Activated CD8-positive, alpha-beta memory T cell treated with anti-CD3 and anti-CD28 coated beads, Interleukin-2, amount 50 U/mL, for 1 hour (primary cell): ENCODE measurements around the gene CPB2.

Experiments used
- DNase-seq: peaks from one replicate; pipeline ENCODE4 v3.0.0-alpha.2; 2020; ENCODE audit errors: extremely low read depth

CPB2 gene

DNA sequence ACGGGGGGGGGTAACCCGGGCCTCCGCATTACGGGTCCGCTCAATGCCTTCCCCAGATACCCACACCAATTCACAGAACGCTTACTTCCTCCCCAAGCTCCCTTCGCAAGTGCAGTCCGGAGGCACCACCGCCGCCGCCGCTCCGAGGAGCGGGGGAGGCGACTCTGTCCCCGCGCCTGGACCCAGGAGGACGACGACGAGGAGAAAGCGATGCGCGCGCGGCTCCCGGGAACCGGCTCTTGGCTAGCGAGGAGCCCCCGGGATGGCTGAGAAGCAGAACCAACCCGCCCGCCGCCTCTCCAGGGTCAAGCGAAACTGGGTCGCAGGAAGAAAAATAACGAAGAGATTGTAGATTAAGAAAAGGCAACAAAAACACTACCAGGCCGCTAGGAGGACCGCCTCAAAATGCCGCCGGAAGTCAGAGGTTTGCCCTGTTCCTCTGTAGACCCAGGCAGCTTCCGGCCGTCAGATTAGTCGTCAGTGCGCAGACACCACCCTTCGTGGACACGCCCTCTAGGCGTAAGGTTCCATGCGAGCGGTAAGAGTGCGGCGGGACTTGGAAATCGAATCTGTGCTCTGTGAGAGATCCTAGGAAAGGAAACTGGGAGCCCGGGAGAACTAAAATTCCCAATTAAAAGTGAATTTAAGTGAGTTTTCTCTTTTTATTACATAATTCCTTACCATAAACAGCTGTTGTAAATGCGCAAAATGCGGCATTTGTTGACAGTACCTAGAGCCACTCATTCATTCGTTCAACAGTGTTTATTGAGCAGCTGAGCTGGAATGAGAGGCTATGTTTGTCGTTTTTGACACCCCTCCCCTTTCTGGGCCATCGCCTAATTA, 52.3 kb downstream of the CPB2 start, which contains the start of gene ZC3H13:
TSS of gene ZC3H13 (minus strand) at position 428 of the 843 bp plus-strand sequence. CDS start 7,239 bp downstream, outside the sequence.
- peak; percentile 90 for DNase-seq

- DNase-seq = no peak
Measured at GRCh38 chr13:46051968-46052318, 52.9 kb downstream of the CPB2 start.

DNA sequence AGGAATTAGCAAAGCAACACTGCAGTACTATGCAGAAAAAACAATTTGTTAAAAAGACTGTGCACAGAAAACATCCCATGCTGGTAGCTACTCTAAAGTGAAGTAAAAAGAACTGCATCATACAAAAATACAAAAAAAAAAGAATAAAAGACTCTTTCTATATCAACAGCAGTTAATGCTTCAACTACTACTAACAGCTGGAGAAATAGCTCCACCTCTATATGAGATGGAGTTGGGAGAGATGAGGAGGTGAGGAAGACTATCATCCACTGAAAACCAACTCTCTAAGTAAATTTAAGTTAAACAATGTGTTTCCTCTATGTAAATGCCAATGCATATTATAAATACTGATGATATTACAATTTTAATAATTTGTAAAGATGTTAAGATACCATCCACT, 54.1 kb downstream of the CPB2 start:
- DNase-seq = no peak

DNA sequence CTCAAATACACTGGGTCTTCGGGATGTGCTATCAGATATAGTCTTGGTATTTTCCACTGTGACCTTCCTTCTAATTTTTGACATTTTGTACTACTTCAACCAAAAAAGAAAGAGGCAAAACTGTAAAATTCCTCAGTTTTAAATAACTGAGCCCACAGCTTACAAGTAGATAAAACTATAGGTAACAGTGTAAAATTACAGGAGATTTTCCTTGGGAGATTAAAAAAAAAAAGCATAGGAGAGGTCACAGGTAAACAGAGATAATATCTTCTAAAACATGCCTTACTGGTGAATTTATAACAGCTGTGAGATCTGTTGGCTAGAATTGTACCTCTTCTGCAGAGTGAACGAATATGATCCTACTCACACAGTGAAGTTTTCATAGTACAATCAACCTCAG, 59.4 kb downstream of the CPB2 start:
- no peak for DNase-seq

DNA sequence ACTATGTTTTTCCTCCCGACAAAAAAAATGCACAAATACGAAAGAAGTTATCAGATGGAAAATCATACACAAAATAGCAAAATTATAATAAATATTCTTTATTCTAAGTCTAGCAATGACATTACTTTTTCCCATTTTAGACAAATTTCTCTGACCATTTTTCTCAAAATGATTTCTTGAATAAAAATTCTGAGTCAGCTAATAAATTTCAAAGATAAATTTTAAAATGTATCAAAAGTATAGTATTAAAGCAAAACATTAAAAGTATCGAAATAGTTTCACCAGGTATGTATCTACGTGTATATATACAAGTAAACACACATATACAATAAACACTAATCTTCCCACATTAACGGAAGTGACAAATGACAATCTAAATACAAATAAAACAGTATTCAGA, 61.2 kb downstream of the CPB2 start:
- DNase-seq = no peak

DNA sequence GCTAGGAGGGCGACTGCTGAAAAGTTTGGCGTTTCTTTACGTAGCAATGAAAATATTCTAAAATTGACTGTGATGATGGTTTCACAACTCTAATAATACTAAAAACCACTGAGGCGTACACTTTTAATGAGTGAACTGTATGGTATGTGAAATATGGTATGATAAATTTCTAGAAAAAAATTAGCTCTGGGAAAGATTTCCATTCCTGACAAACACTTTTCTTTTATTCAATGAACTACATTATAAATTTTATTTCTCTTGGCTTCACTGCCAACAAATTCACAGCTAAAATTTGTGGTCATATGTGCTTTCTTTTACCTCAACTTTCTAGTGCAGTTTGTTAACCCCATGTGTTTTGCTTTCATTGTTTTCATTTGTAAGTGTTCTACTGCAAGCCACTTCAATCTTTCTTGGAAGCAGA, 63.4 kb downstream of the CPB2 start:
- no peak for DNase-seq

DNA sequence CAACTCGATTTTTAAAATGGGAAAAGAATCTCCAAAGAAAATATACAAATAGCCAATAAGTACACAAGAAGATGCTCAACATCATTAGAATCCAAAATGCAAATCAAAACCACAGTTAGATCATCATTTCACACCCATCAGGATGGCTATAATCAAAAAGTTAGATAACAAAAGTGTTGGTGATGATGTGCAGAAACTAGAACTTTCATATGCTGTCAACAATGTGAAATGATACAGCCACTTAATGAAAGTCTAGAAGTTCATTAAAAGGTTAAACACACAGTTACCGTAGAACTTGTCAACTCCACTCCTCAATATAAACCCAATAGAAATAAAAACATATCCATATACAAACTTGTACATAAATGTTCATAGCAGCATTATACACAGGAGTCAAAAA, 64.1 kb downstream of the CPB2 start:
- DNase-seq = no peak

DNA sequence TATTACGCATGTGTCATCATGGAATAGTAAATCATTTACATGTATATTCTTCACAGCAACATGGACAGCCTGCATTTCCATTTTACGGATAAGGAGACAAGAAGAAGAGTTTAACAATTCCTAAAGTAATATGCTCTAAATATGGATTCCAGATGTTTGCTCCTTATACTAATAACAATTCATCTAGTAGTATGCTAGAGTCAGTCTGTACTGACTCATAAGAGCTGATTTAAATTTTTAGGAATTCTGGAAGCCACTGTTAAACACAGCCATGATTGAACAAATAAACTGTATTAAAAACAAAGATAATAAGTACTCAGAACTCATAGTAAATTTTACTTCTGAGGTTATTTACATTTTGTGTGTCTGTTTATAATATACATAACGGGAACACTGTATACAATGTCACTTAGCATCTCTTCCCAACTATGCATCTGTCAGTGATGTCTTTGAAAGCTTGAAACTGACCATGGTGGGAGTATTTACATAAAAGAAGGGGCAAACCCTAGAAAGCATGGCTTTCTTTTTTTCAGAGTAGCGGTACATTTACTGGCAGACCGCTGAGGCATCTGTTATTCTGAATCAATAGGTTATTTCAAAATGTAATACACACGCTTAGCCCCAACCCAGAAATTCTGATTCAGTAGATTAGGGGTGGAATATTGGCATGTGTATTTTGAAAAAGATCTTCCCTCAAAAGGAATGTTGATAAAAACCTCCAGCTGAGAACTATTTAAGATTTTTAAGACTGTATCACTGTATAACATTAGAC, 65.2 kb downstream of the CPB2 start:
- DNase-seq = no peak

DNA sequence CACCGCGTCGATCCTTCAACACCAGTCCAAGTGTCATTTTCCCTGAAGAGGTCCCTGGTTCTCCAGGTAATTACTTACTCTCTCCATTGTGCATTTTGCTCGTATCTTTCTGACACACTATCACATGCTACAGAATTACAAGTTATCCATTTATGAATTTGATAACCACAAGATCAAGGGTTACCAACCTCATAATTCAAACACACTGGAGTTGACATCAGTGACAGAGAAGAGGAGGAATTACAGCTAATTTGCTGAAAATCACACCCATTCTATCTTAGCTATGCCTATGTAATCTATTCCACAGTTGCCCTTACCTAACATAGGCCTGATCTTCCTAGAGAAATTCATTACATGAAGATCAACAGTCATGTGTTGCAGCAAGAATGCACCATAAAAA, 66.5 kb downstream of the CPB2 start:
- DNase-seq = no peak

DNA sequence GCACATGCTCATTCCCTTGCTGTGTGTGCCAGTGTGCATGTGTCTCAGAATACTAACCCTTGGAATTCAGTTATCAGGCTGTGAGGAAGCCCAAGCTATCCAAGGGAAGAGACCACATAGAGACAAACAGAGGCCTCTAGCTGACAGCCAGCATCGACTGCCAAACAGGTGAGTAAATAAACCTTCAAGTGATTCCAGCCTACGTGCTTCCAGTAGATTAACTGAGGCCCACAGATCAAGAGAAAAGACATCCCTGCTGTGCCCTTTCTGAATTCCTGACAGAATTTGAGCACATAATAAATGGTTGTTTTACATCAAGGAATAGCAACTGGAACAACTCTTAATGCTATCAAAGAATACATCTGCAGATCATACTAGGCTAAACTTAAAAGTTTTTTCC, 69.8 kb downstream of the CPB2 start:
- no peak for DNase-seq

DNA sequence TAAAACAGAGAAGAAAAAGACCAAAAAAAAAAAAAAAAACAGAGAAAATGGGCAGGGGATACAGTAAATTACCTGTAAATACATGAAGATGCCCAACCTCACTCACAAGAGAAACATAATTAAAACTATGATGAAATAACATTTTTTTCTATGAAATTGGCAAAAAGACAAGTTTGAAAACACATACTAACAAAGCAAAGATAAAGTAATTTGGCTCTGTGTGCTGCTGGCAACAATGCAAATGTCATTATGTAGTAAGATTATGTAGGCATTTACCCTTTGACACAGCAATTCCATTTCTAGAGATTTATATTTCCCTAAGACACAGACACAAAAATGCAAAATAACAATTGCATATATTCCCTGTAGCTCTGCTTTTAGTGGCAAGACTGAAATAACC, 72.5 kb downstream of the CPB2 start:
- DNase-seq = no peak

GRCh38 chr13:46031581-46032263, 73.1 kb downstream of the CPB2 start:
- no peak for DNase-seq

DNA sequence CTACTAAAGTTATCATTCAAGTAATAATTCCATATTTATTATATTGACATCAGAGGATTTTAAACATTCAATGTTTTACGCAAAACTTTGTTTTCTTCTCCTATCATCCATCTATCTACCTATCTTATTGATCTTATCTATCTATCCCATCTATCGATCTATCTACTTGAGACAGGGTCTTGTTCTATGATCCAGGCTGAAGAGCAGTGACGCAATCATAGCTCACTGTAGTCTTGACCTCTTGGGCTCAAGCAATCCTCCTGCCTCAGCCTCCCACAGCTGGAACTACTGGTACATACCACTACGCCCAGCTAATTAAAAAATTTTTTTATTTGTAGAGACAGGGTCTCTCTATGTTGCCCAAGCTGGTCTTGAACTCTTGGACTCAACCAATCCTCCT, 79.7 kb downstream of the CPB2 start:
- no peak for DNase-seq

DNA sequence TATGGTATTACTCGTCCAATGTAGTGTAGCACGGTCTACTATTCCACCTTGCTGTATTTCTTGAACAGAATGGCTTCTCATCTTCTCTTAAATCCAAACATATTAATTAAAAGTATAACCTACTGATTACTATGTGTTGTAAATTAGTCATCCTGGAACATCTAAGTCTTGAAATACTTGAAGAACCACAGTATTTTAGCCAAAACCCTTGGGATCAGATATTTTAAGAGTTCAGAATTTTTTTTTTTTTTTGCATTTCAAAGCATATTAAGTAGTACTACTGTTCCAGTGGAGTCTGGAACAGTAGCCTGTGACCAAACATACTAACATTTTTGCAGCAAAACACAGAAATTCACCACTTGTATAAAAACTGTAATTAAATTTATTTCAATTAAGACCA, 82.4 kb downstream of the CPB2 start:
- no peak for DNase-seq

GRCh38 chr13:46016216-46016615, 88.6 kb downstream of the CPB2 start:
- no peak for DNase-seq

DNA sequence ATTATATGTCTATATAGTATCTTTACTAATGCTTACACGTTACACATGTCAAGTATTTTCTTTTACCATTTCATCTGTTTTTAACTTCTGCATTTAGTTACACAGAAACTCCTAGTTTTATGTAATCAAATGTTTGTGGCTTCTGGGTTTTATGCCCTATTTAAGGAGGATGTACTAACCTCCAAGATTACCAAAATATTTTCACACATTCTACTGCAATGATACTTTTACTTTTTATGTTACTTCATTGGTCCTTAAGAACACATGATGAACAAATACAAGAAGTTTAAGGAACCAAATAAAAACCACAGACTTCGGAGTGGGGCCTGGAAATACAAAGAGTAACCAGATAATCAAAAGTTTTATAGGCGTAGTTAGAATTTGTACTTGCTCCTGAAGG, 89.5 kb downstream of the CPB2 start:
- no peak for DNase-seq

DNA sequence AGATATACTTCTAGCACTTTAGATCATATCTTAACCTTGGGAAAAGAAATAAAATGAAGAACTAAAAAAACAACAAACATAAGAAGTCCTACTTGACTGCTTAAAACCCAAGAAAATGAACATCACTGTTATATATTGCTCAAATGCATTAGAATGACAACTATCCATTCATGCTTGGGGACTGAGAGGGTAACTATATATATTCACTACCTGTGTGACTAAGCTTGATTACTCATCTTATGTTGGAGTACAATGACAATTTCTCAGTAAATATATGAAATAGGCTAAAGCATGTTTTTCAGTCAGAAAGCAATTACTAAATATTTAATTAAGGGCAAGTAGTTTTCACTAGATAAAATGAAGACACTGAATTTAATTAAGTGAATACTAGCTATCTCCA, 92.4 kb downstream of the CPB2 start:
- DNase-seq = no peak

DNA sequence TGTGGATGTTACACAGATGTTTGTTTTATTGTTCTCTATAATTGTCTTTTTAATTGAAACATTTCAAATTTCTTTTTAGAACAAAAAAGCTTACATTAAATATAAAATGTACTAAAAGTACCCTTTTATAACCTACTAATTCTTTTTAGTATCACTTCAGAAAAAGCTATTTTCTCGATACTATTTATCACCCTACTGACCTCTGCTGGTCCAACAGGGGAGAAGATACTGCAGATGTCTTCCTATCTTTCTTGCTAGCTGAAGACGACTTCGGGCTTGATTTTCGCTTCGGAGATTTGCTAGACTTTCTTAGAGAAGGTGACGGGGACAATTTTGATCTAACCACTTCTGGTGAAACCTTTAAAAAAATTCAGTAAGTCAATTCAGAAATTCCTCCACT, 94.7 kb downstream of the CPB2 start:
- DNase-seq = no peak

DNA sequence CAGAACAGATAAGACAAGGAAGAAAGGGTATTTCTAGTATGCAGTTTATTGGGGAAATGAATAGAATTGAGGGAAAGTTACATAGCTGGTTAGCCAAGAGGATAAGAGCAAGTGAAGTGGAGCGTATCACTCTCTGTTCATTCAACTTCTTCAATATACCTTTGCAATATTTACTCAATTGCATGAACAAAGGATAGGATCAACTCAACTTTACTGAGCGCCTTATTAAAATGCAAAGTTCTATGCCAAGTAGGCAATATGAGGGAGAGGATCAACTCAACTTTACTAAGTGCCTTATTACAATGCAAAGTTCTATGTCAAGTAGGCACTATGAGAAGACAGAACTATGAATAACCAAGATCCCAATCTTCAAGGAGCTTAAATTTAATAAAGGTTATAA, 96.2 kb downstream of the CPB2 start:
- DNase-seq = no peak

GRCh38 chr13:46006688-46007452, 98.0 kb downstream of the CPB2 start:
- DNase-seq = no peak

- DNase-seq = no peak
Measured at GRCh38 chr13:46004491-46004890, 100.3 kb downstream of the CPB2 start.
